K562 (cell line): ENCODE results near the gene ARHGAP8. TPM values are rescaled to one million over a fixed set of nuclear protein-coding genes. Genes with fewer than 3 reads are reported as not detected.

Experiments
- ATAC-seq: fragments of 200-7000 bp; cut with Tn5 transposase; 3 replicates; pipeline ENCODE4 v1.9.1; 2020; ENCODE audit warnings: moderate library complexity
- BruUV-seq: library from RNA; stranded (reverse); fragments of 400-500 nt; replicated peaks from 2 replicates; lab custom pipeline; 2021; lab: Mats Ljungman, UMichigan
- CTCF ChIA-PET: fragments of 300-600 bp; formaldehyde crosslinking; extraction: SDS; loops from one replicate; lab custom pipeline; 2021; ENCODE audit warnings: low intra/inter-chr PET ratio; lab: Yijun Ruan, JAX
- POLR2A ChIA-PET: fragments of 300-600, 350-650 bp; sonication (Branson Sonifier 250); formaldehyde crosslinking; extraction: SDS; loops from one replicate; lab custom pipeline; 2021; ENCODE audit warnings: antibody characterized with exemption, inconsistent platforms; lab: Yijun Ruan, JAX
- DNase-seq, 4 experiments: peaks; one replicate each; pipeline versions ENCODE4 v3.0.0 to v3.0.0-alpha.2; 2011 to 2018; ENCODE audit warnings: low spot score in 3 of 4, mixed read lengths in 3 of 4; ENCODE audit errors: extremely low read depth in 1 of 4
- FAIRE-seq: peaks from 2 replicates; lab custom pipeline; 2011; peaks lifted over from hg19 to GRCh38; lab: Jason Lieb, UNC
- H2AFZ ChIP-seq: 2 replicates; pipeline ENCODE4 v1.6.0; 2011; ENCODE audit warnings: low read depth, low read length, control low read depth, inconsistent platforms
- H3K27ac ChIP-seq: fragments of 200-600 bp; 3 replicates; pipeline ENCODE4 v1.8.0; 2011; ENCODE audit warnings: low read depth, mild to moderate bottlenecking, control low read depth, inconsistent platforms, low read length, moderate library complexity, mixed read lengths; ENCODE audit errors: extremely low read depth
- H3K27me3 ChIP-seq, 2 experiments: fragments of 300-600 bp in 1 of 2; 2 replicates in 1 of 2; 3 replicates in 1 of 2; pipeline versions ENCODE4 v1.6.0 to v1.8.0; 2011; ENCODE audit warnings: inconsistent platforms in 2 of 2, low read length in 2 of 2, mild to moderate bottlenecking in 1 of 2, mixed read lengths in 1 of 2, moderate library complexity in 1 of 2; ENCODE audit not compliant: control insufficient read depth in 2 of 2, insufficient read depth in 2 of 2
- H3K36me3 ChIP-seq: fragments of 300-600 bp; 3 replicates; pipeline ENCODE4 v1.8.0; 2011; ENCODE audit warnings: mild to moderate bottlenecking, low read length, inconsistent platforms; ENCODE audit not compliant: control insufficient read depth, insufficient read depth
- H3K4me1 ChIP-seq, 2 experiments: fragments of 200-600 bp in 1 of 2; replicated peaks in 1 of 2; 2 replicates in 1 of 2; 3 replicates in 1 of 2; pipeline versions ENCODE4 v1.5.1 to v1.8.0; 2011; ENCODE audit warnings: inconsistent platforms in 2 of 2, low read length in 2 of 2, mild to moderate bottlenecking in 1 of 2, mixed read lengths in 1 of 2, moderate library complexity in 1 of 2; ENCODE audit not compliant: control insufficient read depth in 2 of 2, insufficient read depth in 2 of 2
- H3K4me2 ChIP-seq: 2 replicates; pipeline ENCODE4 v1.6.1; 2011; ENCODE audit warnings: low read length, control low read depth, inconsistent platforms, mixed read lengths; ENCODE audit not compliant: insufficient read depth
- H3K4me3 ChIP-seq: fragments of 200-600 bp; sonication (generic), shearing (Covaris generic); 2 replicates; pipeline ENCODE4 v1.5.1; 2016; ENCODE audit warnings: control low read depth, inconsistent platforms
- H3K79me2 ChIP-seq: fragments of 200-600 bp; 3 replicates; pipeline ENCODE4 v1.8.0; 2011; ENCODE audit warnings: low read length, inconsistent platforms; ENCODE audit not compliant: control insufficient read depth, insufficient read depth
- H3K9ac ChIP-seq, 2 experiments: 2 replicates each; pipeline versions ENCODE4 v1.6.0 to v1.6.1; 2011; ENCODE audit warnings: low read depth in 2 of 2, low read length in 2 of 2, control low read depth in 1 of 2, inconsistent platforms in 1 of 2, mild to moderate bottlenecking in 1 of 2, mixed read lengths in 1 of 2; ENCODE audit not compliant: insufficient read depth in 1 of 2
- H3K9me1 ChIP-seq: one replicate; pipeline ENCODE4 v1.6.0; 2011; ENCODE audit warnings: inconsistent platforms, mild to moderate bottlenecking, low read length, moderate library complexity; ENCODE audit not compliant: control insufficient read depth, insufficient read depth
- H3K9me3 ChIP-seq: replicated peaks from 2 replicates; pipeline ENCODE4 v1.5.1; 2011; ENCODE audit warnings: low read depth, low read length, inconsistent platforms; ENCODE audit not compliant: control insufficient read depth, insufficient read depth
- H4K20me1 ChIP-seq: replicated peaks from 2 replicates; pipeline ENCODE4 v1.6.1; 2011; ENCODE audit warnings: low read length, inconsistent platforms, mixed read lengths; ENCODE audit not compliant: control insufficient read depth, insufficient read depth
- CBFA2T3 ChIP-seq: fragments of 450-650 bp; IDR thresholded peaks from 2 replicates; pipeline ENCODE4 v1.6.1; 2017
- HBP1 ChIP-seq: fragments of 450-650 bp; formaldehyde crosslinking; IDR thresholded peaks from 2 replicates; pipeline ENCODE4 v1.4.0; 2022; ENCODE audit warnings: missing genetic modification characterization
- HNRNPL ChIP-seq: fragments of 200-400 bp; formaldehyde crosslinking; IDR thresholded peaks from 2 replicates; pipeline ENCODE4 v1.6.1; 2017; ENCODE audit warnings: low read depth, mild to moderate bottlenecking, low read length
- KLF10 ChIP-seq: fragments of 250-450 bp; sonication (Bioruptor Pico); IDR thresholded peaks from 2 replicates; pipeline ENCODE4 v1.6.1; 2021; ENCODE audit warnings: matching md5 sums
- NBN ChIP-seq: fragments of 450-650 bp; IDR thresholded peaks from 2 replicates; pipeline ENCODE4 v1.6.1; 2016; ENCODE audit warnings: low read depth, mild to moderate bottlenecking
- NR4A1 ChIP-seq, 2 experiments: fragments of 250-450 bp in 1 of 2; fragments of 450-650 bp in 1 of 2; sonication (Bioruptor Pico) in 1 of 2; IDR thresholded peaks; 2 replicates each; pipeline versions ENCODE4 v1.4.0 to v1.6.1; 2016 to 2020; ENCODE audit warnings: mild to moderate bottlenecking in 2 of 2, missing compliant biosample characterization in 1 of 2, missing genetic modification characterization in 1 of 2, moderate library complexity in 1 of 2
- ZBTB1 ChIP-seq: sonication (generic); formaldehyde crosslinking; IDR thresholded peaks from 2 replicates; pipeline ENCODE4 v1.8.1; 2023; ENCODE audit warnings: missing genetic modification reagents, low read depth, mild to moderate bottlenecking, borderline replicate concordance
- ZNF143 ChIP-seq: sonication (generic); formaldehyde crosslinking; IDR thresholded peaks from 2 replicates; pipeline ENCODE4 v1.9.0; 2022; ENCODE audit warnings: mild to moderate bottlenecking, missing genetic modification reagents
- ZNF239 ChIP-seq: fragments of 250-450 bp; sonication (Bioruptor Pico); IDR thresholded peaks from 2 replicates; pipeline ENCODE4 v1.4.0; 2020; ENCODE audit warnings: mild to moderate bottlenecking
- ZNF766 ChIP-seq: fragments of 200-800 bp; sonication (Bioruptor generic); conservative IDR thresholded peaks from 2 replicates; pipeline ENCODE4 v1.6.1; 2016; ENCODE audit warnings: missing genetic modification characterization, missing compliant biosample characterization
- WGBS: fragments of 100-300 bp; shearing (Covaris generic); methylation state at CpG from one replicate; pipeline ENCODE4 v1.1.6; 2016; ENCODE audit warnings: low coverage, mixed read lengths; ENCODE audit not compliant: insufficient coverage; ENCODE audit errors: missing lambda C conversion rate; 5-methylcytosine and 5-hydroxymethylcytosine counted together
- in situ Hi-C: fragments of 300-500 bp; cut with MboI; formaldehyde crosslinking; loops from 4 replicates; pipeline ENCODE4 v1.15.0; 2018; ENCODE audit warnings: inconsistent platforms, mixed read lengths
- intact Hi-C: fragments of 100-400 bp; cut with micrococcal nuclease; formaldehyde crosslinking; loops from 2 replicates; pipeline ENCODE4 v1.14.2; 2022
- polyA plus RNA-seq, 8 experiments: library from polyadenylated mRNA; depleted of rRNA in 4 of 8; stranded (reverse) in 5 of 8; unstranded in 3 of 8; fragments of >200 nt; fragmentation: Nextera tagmentation in 2 of 8; fragmentation: Illumina TruSeq in 1 of 8; extraction: Ambion mirVana in 2 of 8; extraction: Trizol in 1 of 8; gene quantifications; 2 replicates each; pipeline versions ENCODE4 v1.2.1 to v1.2.3, GENCODE V29; 2011 to 2014; ENCODE audit warnings: inconsistent platforms in 1 of 8, missing spikeins in 1 of 8
- total RNA-seq, 7 experiments: library from RNA; depleted of rRNA in 6 of 7; stranded (reverse); fragments of >200 nt in 6 of 7; fragmentation: Illumina TruSeq in 2 of 7; extraction: Trizol in 2 of 7; gene quantifications; 2 replicates each; pipeline versions ENCODE4 v1.2.1 to v1.2.3, GENCODE V29; 2011 to 2021; ENCODE audit warnings: low replicate concordance in 1 of 7
- TF ChIP-seq, protein P1 (sequence below): IDR thresholded peaks from 3 replicates; pipeline ENCODE4 v1.6.1; 2011; ENCODE audit warnings: borderline replicate concordance, mild to moderate bottlenecking; ENCODE audit not compliant: insufficient read length, insufficient read depth
- TF ChIP-seq, protein P2 (sequence below): sonication (generic); formaldehyde crosslinking; IDR thresholded peaks from 2 replicates; pipeline ENCODE4 v1.8.0; 2022; ENCODE audit warnings: mild to moderate bottlenecking, missing genetic modification reagents

The ARHGAP8 gene
- total and polyA plus RNA-seq, 9 of the 15 experiments (the other 6 are each of a cell fraction or from before 2014, with no cell fraction given): 0.15 to 2.2 (median 0.62) TPM

- ChIA-PET POLR2A (no interaction called here), CTCF (no interaction called here)
- Histone ChIP-seq H3K4me2 (no peak overlapping the region), H3K9me3 (no peaks in the 10 kb centered on the region), H3K27me3 (peaks cover 0 to 9% of the 10 kb centered on the region in 2 experiments; a peak in 1 of 5 replicates), H3K27ac (no peak overlapping the region), H3K4me1 (no peaks in the 10 kb centered on the region; a peak in 1 of 5 replicates), H2AFZ (no peak overlapping the region), H3K9ac (no peak overlapping the region), H3K4me3 (no peak overlapping the region), H3K79me2 (no peaks in the 10 kb centered on the region), H3K36me3 (no peaks in the 10 kb centered on the region), H4K20me1 (no peaks in the 10 kb centered on the region), H3K9me1 (no peaks in the 10 kb centered on the region)
- intact Hi-C loops: no loop called here
- DNase-seq (no peak), FAIRE-seq (no peak), ATAC-seq (no peak)
- no peak for TF ChIP-seq ZNF766
- TF ChIP-seq CBFA2T3: no peak
- no peak for TF ChIP-seq ZNF143 (CRISPR knock-in tag)
- 7% methylated on average over 9 of the region's 16 CpGs for WGBS
- BruUV-seq: no TSS peak
- in situ Hi-C loops: no loop called here
Measured at GRCh38 chr22:44887941-44888366, 135.6 kb downstream of the ARHGAP8 start.

DNA sequence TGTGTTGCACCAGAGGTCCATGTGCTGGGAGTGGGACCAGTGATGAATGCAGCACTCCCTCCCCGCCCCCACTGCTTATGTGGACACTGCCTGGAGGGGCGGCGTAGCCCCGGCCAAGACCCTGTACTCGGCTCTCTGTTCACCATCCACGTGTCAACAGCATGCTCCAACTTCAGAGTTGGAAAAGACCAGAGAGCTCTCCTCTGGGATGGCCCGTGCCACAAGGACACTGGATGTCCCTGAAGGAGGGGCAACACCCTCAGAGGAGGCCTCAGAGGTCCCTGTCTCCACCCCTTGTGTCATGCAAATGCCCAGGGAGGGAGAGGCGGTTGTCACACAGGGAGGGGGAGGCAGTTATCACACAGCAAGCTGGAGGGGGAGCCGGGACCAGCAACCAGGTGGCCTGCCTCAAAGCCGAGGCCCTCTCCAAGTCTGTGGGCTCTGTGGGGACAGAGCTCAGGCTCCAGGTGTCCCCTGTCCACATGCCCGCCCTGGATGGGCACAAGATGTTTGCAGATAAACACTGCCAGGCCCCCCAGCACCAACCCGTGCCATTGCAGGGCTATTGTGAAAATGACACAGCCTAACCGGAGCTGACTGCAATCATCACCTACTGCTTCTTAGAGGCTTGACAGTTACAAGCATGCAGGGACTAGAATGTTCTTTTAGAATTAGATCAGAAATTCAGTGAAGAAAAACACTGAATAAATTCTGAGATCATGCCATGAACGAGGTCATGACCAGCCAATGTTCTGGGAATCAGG lies 136.3 kb downstream of the ARHGAP8 start:
- intact Hi-C loops (no loop called here), in situ Hi-C loops (no loop called here)
- Histone ChIP-seq H3K4me2 (no peak overlapping the region), H3K9me1 (no peaks in the 10 kb centered on the region), H3K9me3 (no peaks in the 10 kb centered on the region), H3K27ac (no peak overlapping the region), H3K79me2 (no peaks in the 10 kb centered on the region), H3K9ac (no peak overlapping the region), H2AFZ (no peak overlapping the region), H3K27me3 (peaks cover 0 to 3% of the 10 kb centered on the region in 2 experiments; a peak in 1 of 5 replicates), H3K4me1 (no peaks in the 10 kb centered on the region; a peak in 1 of 5 replicates), H3K4me3 (no peak overlapping the region), H3K36me3 (no peaks in the 10 kb centered on the region), H4K20me1 (no peaks in the 10 kb centered on the region)
- CTCF ChIA-PET: no interaction called here
- no peak for FAIRE-seq
- POLR2A ChIA-PET: no interaction called here
- DNase-seq: no peak
- 5% methylated on average over 8 of the region's 14 CpGs for WGBS
- ATAC-seq: no peak
- no TSS peak for BruUV-seq
- no peak for TF ChIP-seq ZNF239 (CRISPR knock-in tag)
- TF ChIP-seq, protein P1, sequence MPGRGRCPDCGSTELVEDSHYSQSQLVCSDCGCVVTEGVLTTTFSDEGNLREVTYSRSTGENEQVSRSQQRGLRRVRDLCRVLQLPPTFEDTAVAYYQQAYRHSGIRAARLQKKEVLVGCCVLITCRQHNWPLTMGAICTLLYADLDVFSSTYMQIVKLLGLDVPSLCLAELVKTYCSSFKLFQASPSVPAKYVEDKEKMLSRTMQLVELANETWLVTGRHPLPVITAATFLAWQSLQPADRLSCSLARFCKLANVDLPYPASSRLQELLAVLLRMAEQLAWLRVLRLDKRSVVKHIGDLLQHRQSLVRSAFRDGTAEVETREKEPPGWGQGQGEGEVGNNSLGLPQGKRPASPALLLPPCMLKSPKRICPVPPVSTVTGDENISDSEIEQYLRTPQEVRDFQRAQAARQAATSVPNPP: no peak
- no peak for TF ChIP-seq NBN
- TF ChIP-seq HNRNPL: no peak
- TF ChIP-seq, protein P2, sequence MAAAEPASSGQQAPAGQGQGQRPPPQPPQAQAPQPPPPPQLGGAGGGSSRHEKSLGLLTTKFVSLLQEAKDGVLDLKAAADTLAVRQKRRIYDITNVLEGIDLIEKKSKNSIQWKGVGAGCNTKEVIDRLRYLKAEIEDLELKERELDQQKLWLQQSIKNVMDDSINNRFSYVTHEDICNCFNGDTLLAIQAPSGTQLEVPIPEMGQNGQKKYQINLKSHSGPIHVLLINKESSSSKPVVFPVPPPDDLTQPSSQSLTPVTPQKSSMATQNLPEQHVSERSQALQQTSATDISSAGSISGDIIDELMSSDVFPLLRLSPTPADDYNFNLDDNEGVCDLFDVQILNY (CRISPR knock-in tag): no peak
- TF ChIP-seq ZBTB1 (CRISPR knock-in tag): no peak
- TF ChIP-seq NR4A1 (CRISPR knock-in tag; IDR thresholded peaks at IDR 0.05): no peak
- TF ChIP-seq NR4A1 (tag; IDR thresholded peaks at IDR 0.05): no peak
- no peak for TF ChIP-seq KLF10 (CRISPR knock-in tag)
- TF ChIP-seq HBP1 (CRISPR knock-in tag): no peak
